H1 (cell line): ENCODE data around the gene PATL2. TPM values are rescaled to one million over a fixed set of nuclear protein-coding genes. Genes with fewer than 3 reads are reported as not detected.

Experiments
- CTCF ChIA-PET: fragments of 300-600 bp; sonication (Branson Sonifier 250); formaldehyde crosslinking; loops from one replicate; lab custom pipeline; 2021; ENCODE audit not compliant: partially characterized antibody; lab: Charles Lee
- POLR2A ChIA-PET: fragments of 300-600 bp; sonication (Branson Sonifier 250); formaldehyde crosslinking; loops from one replicate; lab custom pipeline; 2021; ENCODE audit warnings: inconsistent platforms; ENCODE audit not compliant: partially characterized antibody; lab: Charles Lee
- DNase-seq, 2 experiments: peaks; one replicate each; pipeline versions ENCODE4 v3.0.0 to v3.0.0-alpha.2; 2010 to 2022; ENCODE audit warnings: low spot score in 2 of 2, low read depth in 1 of 2, mixed read lengths in 1 of 2
- FAIRE-seq: peaks from 2 replicates; lab custom pipeline; 2011; peaks lifted over from hg19 to GRCh38; lab: Jason Lieb, UNC
- H2AFZ ChIP-seq: 2 replicates; pipeline ENCODE4 v1.8.1; 2012; ENCODE audit warnings: low read length, inconsistent platforms
- H2AK5ac ChIP-seq: 2 replicates; pipeline ENCODE4 v1.6.1; 2013; ENCODE audit warnings: low read depth, low read length
- H2BK120ac ChIP-seq: replicated peaks from 2 replicates; pipeline ENCODE3; 2013; ENCODE audit warnings: low read depth, low read length, inconsistent platforms
- H2BK12ac ChIP-seq: 2 replicates; pipeline ENCODE4 v1.6.1; 2013; ENCODE audit warnings: low read depth, low read length
- H2BK15ac ChIP-seq: 2 replicates; pipeline ENCODE4 v1.6.1; 2013; ENCODE audit warnings: low read length
- H2BK20ac ChIP-seq: 2 replicates; pipeline ENCODE4 v1.6.1; 2013; ENCODE audit warnings: low read length
- H2BK5ac ChIP-seq: 2 replicates; pipeline ENCODE4 v1.6.1; 2013; ENCODE audit warnings: low read depth, low read length
- H3K14ac ChIP-seq: 2 replicates; pipeline ENCODE4 v1.6.1; 2013; ENCODE audit warnings: inconsistent platforms; ENCODE audit not compliant: insufficient read length
- H3K18ac ChIP-seq: 2 replicates; pipeline ENCODE4 v1.6.1; 2013; ENCODE audit warnings: low read length; ENCODE audit errors: extremely low read depth
- H3K23ac ChIP-seq: 2 replicates; pipeline ENCODE4 v1.6.1; 2013; ENCODE audit warnings: inconsistent platforms; ENCODE audit not compliant: insufficient read length
- H3K23me2 ChIP-seq: 2 replicates; pipeline ENCODE4 v1.6.1; 2013; ENCODE audit warnings: low read depth, low read length
- H3K27ac ChIP-seq: 2 replicates; pipeline ENCODE4 v1.6.1; 2011; ENCODE audit warnings: low read depth, low read length, inconsistent platforms
- H3K27me3 ChIP-seq, 4 experiments: replicated peaks in 1 of 4; 1 replicate in 1 of 4; 2 replicates in 3 of 4; pipeline versions ENCODE4 v1.6.1 to v1.8.1; 2011 to 2013; ENCODE audit warnings: low read length in 3 of 4, mild to moderate bottlenecking in 3 of 4, inconsistent platforms in 2 of 4, mixed read lengths in 2 of 4, moderate library complexity in 1 of 4; ENCODE audit not compliant: control insufficient read depth in 3 of 4, insufficient read depth in 3 of 4; ENCODE audit errors: extremely low read depth in 1 of 4
- H3K36me3 ChIP-seq, 4 experiments: 2 replicates each; pipeline versions ENCODE4 v1.6.1 to v1.8.1; 2011 to 2013; ENCODE audit warnings: mild to moderate bottlenecking in 4 of 4, low read length in 3 of 4, moderate library complexity in 2 of 4, control low read depth in 1 of 4, inconsistent platforms in 1 of 4; ENCODE audit not compliant: insufficient read depth in 4 of 4, control insufficient read depth in 2 of 4
- H3K4ac ChIP-seq: replicated peaks from 2 replicates; pipeline ENCODE3; 2013; ENCODE audit warnings: low read length, low read depth, mixed read lengths, inconsistent platforms; ENCODE audit not compliant: insufficient read length
- H3K4me1 ChIP-seq, 4 experiments: replicated peaks in 1 of 4; 1 replicate in 1 of 4; 2 replicates in 3 of 4; pipeline versions ENCODE4 v1.6.1 to v1.8.1; 2011 to 2013; ENCODE audit warnings: low read length in 3 of 4, inconsistent platforms in 2 of 4, mixed read lengths in 1 of 4; ENCODE audit not compliant: insufficient read depth in 4 of 4, control insufficient read depth in 3 of 4
- H3K4me2 ChIP-seq, 2 experiments: 2 replicates each; pipeline versions ENCODE4 v1.6.1 to v1.8.1; 2011 to 2013; ENCODE audit warnings: low read depth in 2 of 2, low read length in 2 of 2, control low read depth in 1 of 2, inconsistent platforms in 1 of 2, mild to moderate bottlenecking in 1 of 2; ENCODE audit not compliant: insufficient read depth in 1 of 2
- H3K4me3 ChIP-seq, 4 experiments: fragments of 200-600, 300-600 bp in 1 of 4; sonication (generic), shearing (Covaris generic), sonication (Bioruptor Twin) in 1 of 4; 2 replicates each; pipeline versions ENCODE4 v1.5.1 to v1.8.1; 2011 to 2016; ENCODE audit warnings: low read length in 4 of 4, low read depth in 3 of 4, control low read depth in 2 of 4, inconsistent platforms in 2 of 4, mild to moderate bottlenecking in 2 of 4, mixed read lengths in 1 of 4, moderate library complexity in 1 of 4; ENCODE audit not compliant: insufficient read depth in 2 of 4; ENCODE audit errors: extremely low read depth in 1 of 4
- H3K56ac ChIP-seq: replicated peaks from 2 replicates; pipeline ENCODE3; 2013; ENCODE audit warnings: low read depth, mild to moderate bottlenecking, mixed read lengths, low read length, inconsistent platforms; ENCODE audit not compliant: insufficient read length
- H3K79me1 ChIP-seq: 2 replicates; pipeline ENCODE4 v1.6.1; 2013; ENCODE audit warnings: low read depth, low read length, control low read depth
- H3K79me2 ChIP-seq, 2 experiments: 2 replicates each; pipeline versions ENCODE4 v1.6.1 to v1.8.1; 2012 to 2013; ENCODE audit warnings: low read length in 2 of 2, mild to moderate bottlenecking in 2 of 2, inconsistent platforms in 1 of 2; ENCODE audit not compliant: insufficient read depth in 2 of 2, control insufficient read depth in 1 of 2
- H3K9ac ChIP-seq, 4 experiments: replicated peaks in 1 of 4; 1 replicate in 1 of 4; 2 replicates in 3 of 4; pipeline versions ENCODE4 v1.6.1 to v1.8.1; 2011 to 2013; ENCODE audit warnings: low read depth in 3 of 4, low read length in 3 of 4, control low read depth in 2 of 4, mild to moderate bottlenecking in 2 of 4, moderate library complexity in 2 of 4, inconsistent platforms in 1 of 4; ENCODE audit errors: extremely low read depth in 1 of 4
- H3K9me3 ChIP-seq, 2 experiments: 2 replicates each; pipeline versions ENCODE4 v1.6.1 to v1.8.1; 2012 to 2013; ENCODE audit warnings: mild to moderate bottlenecking in 2 of 2, moderate library complexity in 2 of 2, control low read depth in 1 of 2, inconsistent platforms in 1 of 2, low read depth in 1 of 2, low read length in 1 of 2, mixed read lengths in 1 of 2; ENCODE audit not compliant: insufficient read depth in 2 of 2
- H4K20me1 ChIP-seq, 2 experiments: replicated peaks in 1 of 2; 2 replicates each; pipeline versions ENCODE3 to v1.8.1; 2011 to 2013; ENCODE audit warnings: inconsistent platforms in 2 of 2, low read length in 2 of 2, mild to moderate bottlenecking in 1 of 2; ENCODE audit not compliant: insufficient read depth in 2 of 2, control insufficient read depth in 1 of 2
- H4K5ac ChIP-seq: 2 replicates; pipeline ENCODE4 v1.6.1; 2013; ENCODE audit warnings: low read length, low read depth, mixed read lengths, inconsistent platforms; ENCODE audit not compliant: insufficient read length
- H4K8ac ChIP-seq: 2 replicates; pipeline ENCODE4 v1.8.0; 2013; ENCODE audit warnings: mild to moderate bottlenecking, moderate library complexity, low read length, inconsistent platforms; ENCODE audit not compliant: insufficient read depth; ENCODE audit errors: extremely low read depth
- H4K91ac ChIP-seq: replicated peaks from 2 replicates; pipeline ENCODE3; 2013; ENCODE audit warnings: low read length, mixed read lengths, inconsistent platforms; ENCODE audit not compliant: insufficient read length
- RAD21 ChIP-seq, 2 experiments: IDR thresholded peaks in 1 of 2; conservative IDR thresholded peaks in 1 of 2; 2 replicates each; pipeline ENCODE4 v1.6.1; 2011; ENCODE audit warnings: low read depth in 2 of 2, low read length in 2 of 2, improper control_type of control experiment in 1 of 2, inconsistent platforms in 1 of 2, mild to moderate bottlenecking in 1 of 2, moderate library complexity in 1 of 2
- SP1 ChIP-seq: IDR thresholded peaks from 2 replicates; pipeline ENCODE4 v1.6.1; 2011; ENCODE audit warnings: low read depth, low read length
- WGBS, 2 experiments: shearing (Covaris generic) in 1 of 2; methylation state at CpG; one replicate each; pipeline versions ENCODE4 v1.1.6 to v1.1.7; 2013 to 2015; ENCODE audit warnings: low lambda C conversion rate in 2 of 2, mixed read lengths in 2 of 2, inconsistent platforms in 1 of 2, low coverage in 1 of 2, missing lambda C conversion rate in 1 of 2; ENCODE audit not compliant: insufficient replicate concordance in 2 of 2, insufficient coverage in 1 of 2, insufficient read length in 1 of 2; ENCODE audit errors: extremely low coverage in 1 of 2, missing lambda C conversion rate in 1 of 2; 5-methylcytosine and 5-hydroxymethylcytosine counted together
- polyA plus RNA-seq, 7 experiments: library from polyadenylated mRNA; depleted of rRNA in 3 of 7; stranded (reverse) in 5 of 7; unstranded in 2 of 7; fragments of >200 nt in 5 of 7; fragments of 200-250 nt in 2 of 7; gene quantifications; 1 replicate in 5 of 7; 2 replicates in 1 of 7; 4 replicates in 1 of 7; pipeline versions ENCODE4 v1.2.1 to v1.2.3, GENCODE V29; 2011 to 2013; ENCODE audit warnings: missing spikeins in 2 of 7, mixed read lengths in 2 of 7
- total RNA-seq: library from RNA; stranded (reverse); fragmentation: NEBNext Ultra II Directional; extraction: Animal tissue kit (Norgen Biotek cat#: 25700); gene quantifications from 2 replicates; pipeline ENCODE4 v1.2.1, GENCODE V29; 2021
- TF ChIP-seq, protein P1 (sequence below), 3 experiments: IDR thresholded peaks; 1 replicate in 2 of 3; 2 replicates in 1 of 3; pipeline versions ENCODE4 v1.5.1 to v1.6.1; 2011; ENCODE audit warnings: low read length in 3 of 3, mild to moderate bottlenecking in 3 of 3, inconsistent platforms in 2 of 3, low read depth in 1 of 3, moderate library complexity in 1 of 3; ENCODE audit not compliant: insufficient read depth in 1 of 3; ENCODE audit errors: control extremely low read depth in 1 of 3

Gene PATL2
- total and polyA plus RNA-seq, 2 of the 8 experiments (the other 6 are each of a cell fraction or from before 2014, with no cell fraction given): 0.65 to 1.3 TPM

DNA sequence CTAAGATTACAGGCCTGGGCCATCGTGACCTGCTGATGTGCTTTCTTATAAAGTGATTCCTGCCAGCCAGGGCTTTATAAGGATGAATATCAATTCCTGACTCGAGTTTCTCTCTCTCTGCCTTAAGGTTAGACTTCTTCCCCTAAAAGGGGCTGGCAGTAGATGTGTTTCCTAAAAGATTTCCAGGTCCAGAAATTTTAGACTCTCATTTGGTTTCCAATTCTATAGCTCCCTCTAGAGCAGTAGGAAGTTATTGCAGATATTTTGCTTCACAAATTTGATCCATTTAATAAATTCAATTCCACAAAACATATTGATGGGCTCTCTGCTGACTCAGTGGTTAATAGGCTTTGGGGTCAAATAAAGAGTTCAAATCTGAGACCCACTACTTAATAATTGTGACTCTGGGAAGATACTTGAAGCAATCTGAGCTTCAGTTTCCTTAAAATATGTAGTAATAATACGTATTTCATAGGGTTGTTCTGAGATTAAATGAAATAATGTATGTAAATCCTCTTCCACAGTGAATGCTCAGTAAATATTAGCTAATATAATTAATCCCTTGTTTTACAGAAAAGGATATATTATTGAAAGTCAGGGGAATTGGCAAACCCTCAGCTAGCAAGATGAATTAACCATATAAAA, 27.3 kb upstream of the PATL2 start:
- H2AK5ac ChIP-seq: no peak overlapping the region
- H3K27ac ChIP-seq: no peak overlapping the region
- no peak overlapping the region for H3K4me3 ChIP-seq
- no peak overlapping the region for H2AFZ ChIP-seq
- no peak for DNase-seq
- no peak overlapping the region for H2BK120ac ChIP-seq
- H3K4me2 ChIP-seq: no peak overlapping the region
- no peaks in the 10 kb centered on the region for H3K4me1 ChIP-seq
- no peaks in the 10 kb centered on the region for H3K36me3 ChIP-seq
- H3K14ac ChIP-seq: no peak overlapping the region
- no peaks in the 10 kb centered on the region for H3K79me1 ChIP-seq
- ChIA-PET POLR2A (interaction anchor here (1.1 to 3.1 kb wide), 5 partner anchors 10 to 202 kb away, joined by 3 to 17 read pairs (median 5); partner anchors contain the start of genes B2M, EIF3J, PATL2 and SPG11), CTCF (interaction anchor here (0.7 to 5.0 kb wide), 34 partner anchors 8 to 183 kb away, joined by 3 to 87 read pairs (median 4); partner anchors contain the start of genes B2M, PATL2 and SPG11)
- no peak overlapping the region for H3K4ac ChIP-seq
- 75% methylated on average over 3 of the region's 3 CpGs; no CpG with 5 or more reads in 1 of the 2 experiments for WGBS, 2 experiments
- TF ChIP-seq SP1 (no peak), RAD21 (IDR thresholded peaks at IDR 0.05 in 1 of 2, conservative IDR thresholded peaks at IDR 0.05 in 1 of 2; ENCODE audit: low read depth in 2 of 2, low read length in 2 of 2) (peak; percentile 73 to 77)
- TF ChIP-seq, protein P1, sequence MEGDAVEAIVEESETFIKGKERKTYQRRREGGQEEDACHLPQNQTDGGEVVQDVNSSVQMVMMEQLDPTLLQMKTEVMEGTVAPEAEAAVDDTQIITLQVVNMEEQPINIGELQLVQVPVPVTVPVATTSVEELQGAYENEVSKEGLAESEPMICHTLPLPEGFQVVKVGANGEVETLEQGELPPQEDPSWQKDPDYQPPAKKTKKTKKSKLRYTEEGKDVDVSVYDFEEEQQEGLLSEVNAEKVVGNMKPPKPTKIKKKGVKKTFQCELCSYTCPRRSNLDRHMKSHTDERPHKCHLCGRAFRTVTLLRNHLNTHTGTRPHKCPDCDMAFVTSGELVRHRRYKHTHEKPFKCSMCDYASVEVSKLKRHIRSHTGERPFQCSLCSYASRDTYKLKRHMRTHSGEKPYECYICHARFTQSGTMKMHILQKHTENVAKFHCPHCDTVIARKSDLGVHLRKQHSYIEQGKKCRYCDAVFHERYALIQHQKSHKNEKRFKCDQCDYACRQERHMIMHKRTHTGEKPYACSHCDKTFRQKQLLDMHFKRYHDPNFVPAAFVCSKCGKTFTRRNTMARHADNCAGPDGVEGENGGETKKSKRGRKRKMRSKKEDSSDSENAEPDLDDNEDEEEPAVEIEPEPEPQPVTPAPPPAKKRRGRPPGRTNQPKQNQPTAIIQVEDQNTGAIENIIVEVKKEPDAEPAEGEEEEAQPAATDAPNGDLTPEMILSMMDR (IDR thresholded peaks at IDR 0.05; ENCODE audit: control extremely low read depth in 1 of 3, insufficient read depth in 1 of 3, low read depth in 1 of 3, low read length in 3 of 3): peak in 2 of 3 experiments; percentile 39 to 42; a peak in 2 of 4 replicates
- H3K9ac ChIP-seq: no peak overlapping the region
- no peaks in the 10 kb centered on the region for H3K79me2 ChIP-seq
- H2BK15ac ChIP-seq: no peak overlapping the region
- H4K8ac ChIP-seq: no peak overlapping the region
- H3K23ac ChIP-seq: no peak overlapping the region
- H4K20me1 ChIP-seq: no peaks in the 10 kb centered on the region
- no peak for FAIRE-seq
- no peaks in the 10 kb centered on the region for H3K23me2 ChIP-seq
- no peak overlapping the region for H3K18ac ChIP-seq
- no peak overlapping the region for H2BK5ac ChIP-seq
- peaks cover 0 to 6% of the 10 kb centered on the region in 2 experiments; a peak in 1 of 4 replicates for H3K9me3 ChIP-seq
- H2BK20ac ChIP-seq: no peak overlapping the region
- H2BK12ac ChIP-seq: no peak overlapping the region
- H4K91ac ChIP-seq: no peak overlapping the region
- no peak overlapping the region for H3K56ac ChIP-seq
- H4K5ac ChIP-seq: no peak overlapping the region
- H3K27me3 ChIP-seq: no peaks in the 10 kb centered on the region
